Stimulated activated CD4-positive, alpha-beta T cell treated with anti-CD3 and anti-CD28 coated beads, Interleukin-1b, Interleukin-23, amount 100 ng/mL, for 4 hours (primary cell): ENCODE data around the gene GDI2.

ENCODE experiments used
- DNase-seq, 2 donors: peaks; one replicate each; pipeline ENCODE4 v3.0.0-alpha.2; 2020; ENCODE audit warnings: low read depth in 2 of 2

GDI2 gene

GRCh38 chr10:5742116-5742515, 71.1 kb downstream of the GDI2 start:
- no peak for DNase-seq

- DNase-seq = no peak
These were observed 72.0 kb downstream of the GDI2 start for GRCh38 chr10:5741276-5741675.

GRCh38 chr10:5738427-5738826, 74.8 kb downstream of the GDI2 start:
- no peak for DNase-seq

- no peak for DNase-seq
These were observed 75.9 kb downstream of the GDI2 start for GRCh38 chr10:5737352-5737751.

- DNase-seq = no peak
These were observed 76.6 kb downstream of the GDI2 start for GRCh38 chr10:5736591-5736990.

DNA sequence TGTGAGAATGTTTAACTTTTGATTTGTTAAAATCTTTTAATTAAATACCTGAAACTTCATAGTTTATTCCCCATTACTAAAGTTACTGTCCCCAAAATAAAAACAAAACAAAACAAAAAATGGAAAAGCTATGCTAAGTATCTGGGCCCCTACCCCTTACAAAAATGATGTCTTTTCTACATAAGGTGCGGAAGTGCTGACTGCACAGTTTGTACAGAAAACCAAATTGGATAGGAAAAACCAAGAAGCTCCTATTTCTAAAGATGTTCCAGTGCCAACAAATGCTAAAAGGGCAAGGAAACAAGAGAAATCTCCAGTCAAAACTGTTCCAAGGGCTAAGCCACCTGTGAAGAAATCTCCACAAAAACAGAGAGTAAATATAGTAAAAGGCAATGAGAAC, 78.1 kb downstream of the GDI2 start:
- DNase-seq = no peak

DNA sequence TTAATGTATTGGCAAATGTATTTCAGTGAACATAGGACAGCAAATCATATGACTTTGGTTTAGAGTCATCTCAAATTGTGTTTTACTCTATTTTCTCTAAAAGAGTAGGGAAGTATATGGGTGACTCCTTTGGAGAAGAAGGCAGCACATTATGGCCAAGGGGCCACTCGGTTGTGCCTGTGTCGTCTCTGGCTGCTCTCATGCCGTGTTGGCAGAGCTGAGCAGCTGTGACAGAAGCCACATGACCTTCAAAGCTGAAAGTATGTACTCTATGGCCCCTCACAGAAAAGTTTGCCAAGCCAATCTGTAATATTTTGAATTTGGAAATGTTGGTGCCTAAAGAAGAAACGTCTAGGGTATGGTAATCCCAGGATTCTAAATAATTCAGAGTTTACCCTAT, 81.1 kb downstream of the GDI2 start:
- no peak for DNase-seq

- no peak for DNase-seq
These were observed 81.7 kb downstream of the GDI2 start for GRCh38 chr10:5731559-5731958.

- DNase-seq = no peak
These were observed 82.5 kb downstream of the GDI2 start for GRCh38 chr10:5730766-5731165.

- DNase-seq = no peak
These were observed 89.5 kb downstream of the GDI2 start for GRCh38 chr10:5723692-5724091.

- DNase-seq = no peak
These were observed 93.1 kb downstream of the GDI2 start for GRCh38 chr10:5720182-5720581.

GRCh38 chr10:5719546-5719945, 93.7 kb downstream of the GDI2 start:
- no peak for DNase-seq
